ENCODE data around the gene TRIM25.

DNA sequence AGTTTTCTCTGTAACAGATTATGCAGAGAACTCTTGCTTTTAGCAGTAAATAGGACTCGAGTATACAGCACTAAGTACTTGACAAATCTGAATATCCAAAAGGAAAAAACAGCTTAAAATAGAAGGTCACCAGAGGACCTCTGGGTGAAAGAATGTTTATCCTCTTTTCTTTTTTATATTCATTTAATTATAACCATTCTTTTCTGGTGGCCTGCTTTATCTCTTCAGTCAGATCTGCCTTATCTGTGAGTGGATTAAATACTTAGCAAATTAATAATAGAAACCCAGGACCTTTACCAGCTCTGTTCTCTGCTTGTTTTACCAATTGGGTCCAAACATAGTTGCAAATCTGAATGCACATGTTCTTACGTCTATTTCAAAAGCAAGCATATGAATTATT is 71.3 kb downstream of the TRIM25 start:
- TF ChIP-seq JUND (IDR thresholded peaks at IDR 0.05), result no peak
- TF ChIP-seq, protein P1, sequence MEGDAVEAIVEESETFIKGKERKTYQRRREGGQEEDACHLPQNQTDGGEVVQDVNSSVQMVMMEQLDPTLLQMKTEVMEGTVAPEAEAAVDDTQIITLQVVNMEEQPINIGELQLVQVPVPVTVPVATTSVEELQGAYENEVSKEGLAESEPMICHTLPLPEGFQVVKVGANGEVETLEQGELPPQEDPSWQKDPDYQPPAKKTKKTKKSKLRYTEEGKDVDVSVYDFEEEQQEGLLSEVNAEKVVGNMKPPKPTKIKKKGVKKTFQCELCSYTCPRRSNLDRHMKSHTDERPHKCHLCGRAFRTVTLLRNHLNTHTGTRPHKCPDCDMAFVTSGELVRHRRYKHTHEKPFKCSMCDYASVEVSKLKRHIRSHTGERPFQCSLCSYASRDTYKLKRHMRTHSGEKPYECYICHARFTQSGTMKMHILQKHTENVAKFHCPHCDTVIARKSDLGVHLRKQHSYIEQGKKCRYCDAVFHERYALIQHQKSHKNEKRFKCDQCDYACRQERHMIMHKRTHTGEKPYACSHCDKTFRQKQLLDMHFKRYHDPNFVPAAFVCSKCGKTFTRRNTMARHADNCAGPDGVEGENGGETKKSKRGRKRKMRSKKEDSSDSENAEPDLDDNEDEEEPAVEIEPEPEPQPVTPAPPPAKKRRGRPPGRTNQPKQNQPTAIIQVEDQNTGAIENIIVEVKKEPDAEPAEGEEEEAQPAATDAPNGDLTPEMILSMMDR (IDR thresholded peaks at IDR 0.05 in 2 of 3, conservative IDR thresholded peaks at IDR 0.05 in 1 of 3; ENCODE audit: borderline replicate concordance in 1 of 3, insufficient read depth in 1 of 3, low read depth in 2 of 3, low read length in 2 of 3), result no peak
- no peak for TF ChIP-seq EZH2phosphoT487 (IDR thresholded peaks at IDR 0.05; ENCODE audit: borderline replicate concordance)
- TF ChIP-seq EZH2 (IDR thresholded peaks at IDR 0.05), result no peak

All from HCT116 (cell line).